ENCODE measurements around the gene PPP1R14C. TPM values are rescaled to one million over a fixed set of nuclear protein-coding genes. Genes with fewer than 3 reads are reported as not detected.

The PPP1R14C gene
- total RNA-seq, 1 donor from 2014 or later: 10.8 TPM

- no peak for DNase-seq (ENCODE audit: low spot score)
Observed at GRCh38 chr6:150138638-150139037, 4.2 kb upstream of the PPP1R14C start.

- no peak for DNase-seq (ENCODE audit: low spot score)
Observed at GRCh38 chr6:150139533-150139932, 3.3 kb upstream of the PPP1R14C start.

GRCh38 chr6:150140236-150140969 is 2.4 kb upstream of the PPP1R14C start:
- DNase-seq (ENCODE audit: low spot score): no peak

- no peak for DNase-seq (ENCODE audit: low spot score)
Observed at GRCh38 chr6:150142097-150142669, 661 bp upstream of the PPP1R14C start.

- no peak for DNase-seq (ENCODE audit: low spot score)
Observed at GRCh38 chr6:150143516-150144293, 861 bp downstream of the PPP1R14C start.

GRCh38 chr6:150144294-150144868 is 1.5 kb downstream of the PPP1R14C start:
- DNase-seq (ENCODE audit: low spot score): no peak

- DNase-seq (ENCODE audit: low spot score): no peak
Observed at GRCh38 chr6:150145427-150145826, 2.6 kb downstream of the PPP1R14C start.

GRCh38 chr6:150145830-150146229 is 3.0 kb downstream of the PPP1R14C start:
- no peak for DNase-seq (ENCODE audit: low spot score)

- no peak for DNase-seq (ENCODE audit: low spot score)
Observed at GRCh38 chr6:150146436-150146835, 3.6 kb downstream of the PPP1R14C start.

- no peak for DNase-seq (ENCODE audit: low spot score)
Observed at GRCh38 chr6:150149146-150149545, 6.3 kb downstream of the PPP1R14C start.

GRCh38 chr6:150150458-150150820 is 7.6 kb downstream of the PPP1R14C start:
- no peak for DNase-seq (ENCODE audit: low spot score)

GRCh38 chr6:150150821-150151646 is 8.2 kb downstream of the PPP1R14C start:
- no peak for DNase-seq (ENCODE audit: low spot score)

GRCh38 chr6:150152891-150153876 is 10.3 kb downstream of the PPP1R14C start:
- DNase-seq (ENCODE audit: low spot score): peak; percentile 64

GRCh38 chr6:150153905-150154492 is 11.2 kb downstream of the PPP1R14C start:
- DNase-seq (ENCODE audit: low spot score): no peak

GRCh38 chr6:150156460-150156859 is 13.6 kb downstream of the PPP1R14C start:
- DNase-seq (ENCODE audit: low spot score): no peak

GRCh38 chr6:150157081-150157480 is 14.2 kb downstream of the PPP1R14C start:
- no peak for DNase-seq (ENCODE audit: low spot score)

GRCh38 chr6:150159757-150160156 is 16.9 kb downstream of the PPP1R14C start:
- DNase-seq (ENCODE audit: low spot score): no peak

GRCh38 chr6:150163970-150164369 is 21.1 kb downstream of the PPP1R14C start:
- no peak for DNase-seq (ENCODE audit: low spot score)

GRCh38 chr6:150165020-150165702 is 22.3 kb downstream of the PPP1R14C start:
- DNase-seq (ENCODE audit: low spot score): no peak

All from umbilical cord (tissue), 2 donors.